22Rv1 (cell line): ENCODE results near the gene TRAPPC11.

Experiments
- CTCF ChIP-seq: fragments of 450-650 bp; IDR thresholded peaks from 2 replicates; pipeline ENCODE4 v1.5.1; 2017; ENCODE audit warnings: mild to moderate bottlenecking
- ZFX ChIP-seq: fragments of 450-650 bp; IDR thresholded peaks from 2 replicates; pipeline ENCODE4 v1.6.1; 2017; ENCODE audit warnings: antibody characterized with exemption, borderline replicate concordance

DNA sequence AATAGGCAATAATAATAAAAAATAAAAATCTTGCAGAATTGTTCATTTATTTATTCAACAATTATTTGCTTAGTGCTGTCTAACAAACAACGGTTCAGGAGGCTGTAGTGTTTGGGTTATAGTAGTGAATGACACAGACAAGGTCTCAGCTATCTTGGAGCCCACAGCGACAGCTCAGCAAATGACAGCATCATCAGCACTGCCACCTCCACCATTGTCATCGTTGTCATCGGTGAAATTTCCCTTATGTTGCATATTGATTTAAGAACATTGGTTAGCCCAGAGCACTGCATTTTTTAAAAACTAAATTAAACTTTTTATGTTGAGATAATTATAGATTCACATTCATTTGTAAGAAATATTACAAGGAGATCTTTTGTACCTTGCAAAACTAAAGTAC lies 79.9 kb downstream of the TRAPPC11 start:
- TF ChIP-seq CTCF (no peak), ZFX (no peak)
